Measurements from ENCODE around the gene TLE5. TPM values are rescaled to one million over a fixed set of nuclear protein-coding genes. Genes with fewer than 3 reads are reported as not detected.

Gene TLE5
- total RNA-seq, 4 donors from 2014 or later, result 200 to 309 (median 226) TPM

- no peak for TF ChIP-seq CTCF (IDR thresholded peaks at IDR 0.05; ENCODE audit: low read depth)
Measured at GRCh38 chr19:3106509-3107141, 44.3 kb upstream of the TLE5 start.

- TF ChIP-seq CTCF (IDR thresholded peaks at IDR 0.05; ENCODE audit: low read depth), result no peak
Measured at GRCh38 chr19:3105641-3106508, 43.6 kb upstream of the TLE5 start.

GRCh38 chr19:3104708-3104983 is 42.4 kb upstream of the TLE5 start:
- TF ChIP-seq CTCF (IDR thresholded peaks at IDR 0.05; ENCODE audit: low read depth), result no peak

GRCh38 chr19:3102239-3103140 is 40.2 kb upstream of the TLE5 start:
- TF ChIP-seq CTCF (IDR thresholded peaks at IDR 0.05; ENCODE audit: low read depth), result no peak

GRCh38 chr19:3100747-3101730 is 38.7 kb upstream of the TLE5 start:
- no peak for TF ChIP-seq CTCF (IDR thresholded peaks at IDR 0.05; ENCODE audit: low read depth)

- no peak for TF ChIP-seq CTCF (IDR thresholded peaks at IDR 0.05; ENCODE audit: low read depth)
Measured at GRCh38 chr19:3100331-3100730, 38.0 kb upstream of the TLE5 start.
